ENCODE results near the gene GDF7. TPM values are rescaled to one million over a fixed set of nuclear protein-coding genes. Genes with fewer than 3 reads are reported as not detected.

GDF7 gene
- total and polyA plus RNA-seq, 4 experiments from 2014 or later = 0.04 to 0.26 (median 0.21) TPM

DNA sequence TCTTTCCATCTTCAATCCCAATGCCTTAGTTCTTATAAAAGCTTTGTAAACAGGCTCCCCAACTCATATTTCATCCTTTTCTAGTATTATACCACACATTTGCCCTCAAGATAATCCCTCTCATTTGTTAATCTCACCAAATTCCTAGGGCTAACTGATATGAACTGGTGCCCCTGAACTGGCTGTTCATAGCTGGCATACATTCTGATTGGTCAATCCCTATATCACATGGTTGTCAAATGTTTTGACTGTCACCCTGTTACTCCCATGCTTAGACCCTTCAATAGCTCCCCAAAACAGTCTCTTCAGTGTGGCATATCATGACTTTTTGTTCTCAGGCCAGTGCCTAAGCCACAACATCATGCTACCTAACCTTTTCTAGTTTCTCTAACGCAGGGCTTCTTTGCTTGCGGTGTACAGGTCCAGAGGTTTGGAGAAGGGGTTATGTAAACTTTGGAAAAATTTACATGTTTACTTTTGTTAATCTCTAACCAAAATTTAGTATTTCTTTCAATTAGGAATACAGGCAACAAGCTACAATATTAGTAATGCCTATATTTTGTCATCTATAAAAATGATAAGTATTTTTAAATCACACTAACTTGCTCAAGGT lies 30.5 kb downstream of the GDF7 start:
- H3K36me3 Mint-ChIP-seq = peaks cover 31 to 37% of the 10 kb centered on the region in 2 donors
- no peak overlapping the region for H3K27ac Mint-ChIP-seq
- Histone ChIP-seq H3K9me3 (ENCODE audit: control insufficient read depth in 1 of 2, low read length in 2 of 2) (no peaks in the 10 kb centered on the region), H3K27ac (ENCODE audit: low read depth, low read length) (no peak overlapping the region), H3K4me1 (ENCODE audit: insufficient read depth, low read length) (no peaks in the 10 kb centered on the region), H3K27me3 (ENCODE audit: insufficient read depth, low read length) (no peaks in the 10 kb centered on the region), H3K36me3 (ENCODE audit: insufficient read depth, low read length) (no peaks in the 10 kb centered on the region), H3K4me3 (ENCODE audit: low read length in 2 of 2) (no peak overlapping the region)
- H3K4me1 Mint-ChIP-seq = no peaks in the 10 kb centered on the region
- ChIA-PET POLR2A (ENCODE audit: partially characterized antibody) (no interaction called here), CTCF (ENCODE audit: partially characterized antibody) (interaction anchor here (1.2 kb wide), 1 partner anchor 36 kb away, joined by 3 read pairs; no protein-coding TSS in a partner anchor)
- H3K9me3 Mint-ChIP-seq = no peaks in the 10 kb centered on the region
- H3K27me3 Mint-ChIP-seq = no peaks in the 10 kb centered on the region
- DNase-seq = no peak
- H3K4me3 Mint-ChIP-seq = no peak overlapping the region
- intact Hi-C loops (cut with micrococcal nuclease) = no loop called here

- Mint-ChIP-seq H3K27me3 (no peaks in the 10 kb centered on the region), H3K4me1 (peaks cover 0 to 1% (median 0%) of the 10 kb centered on the region in 4 donors), H3K9me3 (no peaks in the 10 kb centered on the region), H3K4me3 (no peak overlapping the region), H3K36me3 (peaks cover 30 to 39% of the 10 kb centered on the region in 2 donors), H3K27ac (no peak overlapping the region)
- intact Hi-C loops (cut with micrococcal nuclease) = no loop called here
- Histone ChIP-seq H3K36me3 (ENCODE audit: insufficient read depth, low read length) (no peaks in the 10 kb centered on the region), H3K27ac (ENCODE audit: low read depth, low read length) (no peak overlapping the region), H3K27me3 (ENCODE audit: insufficient read depth, low read length) (no peaks in the 10 kb centered on the region), H3K4me3 (ENCODE audit: low read length in 2 of 2) (no peak overlapping the region), H3K4me1 (ENCODE audit: insufficient read depth, low read length) (no peaks in the 10 kb centered on the region), H3K9me3 (ENCODE audit: control insufficient read depth in 1 of 2, low read length in 2 of 2) (no peaks in the 10 kb centered on the region)
- DNase-seq = no peak
- CTCF ChIA-PET (ENCODE audit: partially characterized antibody) = interaction anchor here (2.3 kb wide), 1 partner anchor 38 kb away, joined by 8 read pairs; no protein-coding TSS in a partner anchor
- POLR2A ChIA-PET (ENCODE audit: partially characterized antibody) = no interaction called here
Measured at GRCh38 chr2:20698916-20699613, 32.1 kb downstream of the GDF7 start.

DNA sequence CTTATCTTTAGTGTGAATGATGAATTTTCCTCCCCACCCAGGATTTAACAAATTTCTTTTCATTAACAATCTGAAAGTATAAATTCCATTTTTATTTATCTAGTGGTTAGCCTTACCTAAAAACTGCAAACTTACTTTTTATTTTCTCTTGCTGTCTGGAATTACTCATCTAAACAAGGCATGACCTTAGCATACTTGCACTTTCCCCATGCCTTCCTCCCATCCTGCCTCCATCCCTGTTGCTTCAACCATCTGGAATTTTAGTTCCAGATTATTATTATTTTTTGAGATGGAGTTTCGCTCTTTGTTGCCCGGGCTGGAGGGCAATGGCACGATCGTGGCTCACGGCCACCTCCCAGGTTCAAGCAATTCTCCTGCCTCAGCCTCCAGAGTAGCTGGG lies 35.6 kb downstream of the GDF7 start:
- Mint-ChIP-seq H3K4me1 (peaks cover 0 to 5% (median under 1%) of the 10 kb centered on the region in 4 donors), H3K27me3 (no peaks in the 10 kb centered on the region), H3K27ac (no peak overlapping the region), H3K36me3 (peaks cover 16 to 32% of the 10 kb centered on the region in 2 donors), H3K4me3 (no peak overlapping the region), H3K9me3 (no peaks in the 10 kb centered on the region)
- DNase-seq = no peak
- ChIA-PET CTCF (ENCODE audit: partially characterized antibody) (no interaction called here), POLR2A (ENCODE audit: partially characterized antibody) (no interaction called here)
- H3K9me3 ChIP-seq (ENCODE audit: control insufficient read depth in 1 of 2, low read length in 2 of 2) = no peaks in the 10 kb centered on the region
- no peaks in the 10 kb centered on the region for H3K27me3 ChIP-seq (ENCODE audit: insufficient read depth, low read length)
- H3K27ac ChIP-seq (ENCODE audit: low read depth, low read length) = no peak overlapping the region
- no peak overlapping the region for H3K4me3 ChIP-seq (ENCODE audit: low read length in 2 of 2)
- no peaks in the 10 kb centered on the region for H3K4me1 ChIP-seq (ENCODE audit: insufficient read depth, low read length)
- intact Hi-C loops (cut with micrococcal nuclease) = no loop called here
- H3K36me3 ChIP-seq (ENCODE audit: insufficient read depth, low read length) = no peaks in the 10 kb centered on the region

- Histone ChIP-seq H3K9me3 (ENCODE audit: control insufficient read depth in 1 of 2, low read length in 2 of 2) (no peaks in the 10 kb centered on the region), H3K36me3 (ENCODE audit: insufficient read depth, low read length) (no peaks in the 10 kb centered on the region), H3K4me1 (ENCODE audit: insufficient read depth, low read length) (no peaks in the 10 kb centered on the region), H3K4me3 (ENCODE audit: low read length in 2 of 2) (no peak overlapping the region), H3K27me3 (ENCODE audit: insufficient read depth, low read length) (no peaks in the 10 kb centered on the region), H3K27ac (ENCODE audit: low read depth, low read length) (no peak overlapping the region)
- H3K4me1 Mint-ChIP-seq = peaks cover 0 to 5% (median under 1%) of the 10 kb centered on the region in 4 donors
- H3K9me3 Mint-ChIP-seq = no peaks in the 10 kb centered on the region
- peaks cover 8 to 25% of the 10 kb centered on the region in 2 donors for H3K36me3 Mint-ChIP-seq
- H3K27me3 Mint-ChIP-seq = no peaks in the 10 kb centered on the region
- ChIA-PET CTCF (ENCODE audit: partially characterized antibody) (no interaction called here), POLR2A (ENCODE audit: partially characterized antibody) (no interaction called here)
- intact Hi-C loops (cut with micrococcal nuclease) = no loop called here
- H3K27ac Mint-ChIP-seq = no peak overlapping the region
- DNase-seq = no peak
- H3K4me3 Mint-ChIP-seq = no peak overlapping the region
Measured at GRCh38 chr2:20704886-20705285, 37.9 kb downstream of the GDF7 start.

DNA sequence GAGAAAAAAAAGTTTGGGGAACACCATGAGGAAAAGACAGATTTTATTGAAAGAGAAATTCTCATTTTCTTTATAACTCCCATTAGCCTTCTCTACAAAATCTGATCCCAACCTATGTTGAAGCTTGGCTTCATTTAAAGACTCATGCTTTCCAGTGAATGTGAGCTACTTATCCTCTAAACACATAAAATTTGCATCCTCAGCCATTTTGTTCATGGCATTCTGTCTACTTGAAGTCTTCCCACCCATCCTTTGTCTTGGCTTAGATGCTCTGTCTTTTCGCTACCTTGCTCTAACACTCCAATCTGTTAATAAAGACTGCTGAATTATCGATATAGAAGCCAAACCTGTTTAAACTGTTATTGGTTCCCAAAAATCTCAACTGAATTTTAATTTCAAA lies 39.3 kb downstream of the GDF7 start:
- CTCF ChIA-PET (ENCODE audit: partially characterized antibody) = interaction anchor here (1.3 kb wide), 1 partner anchor 45 kb away, joined by 3 read pairs; no protein-coding TSS in a partner anchor
- Histone ChIP-seq H3K27me3 (ENCODE audit: insufficient read depth, low read length) (no peaks in the 10 kb centered on the region), H3K36me3 (ENCODE audit: insufficient read depth, low read length) (no peaks in the 10 kb centered on the region), H3K4me3 (ENCODE audit: low read length in 2 of 2) (no peak overlapping the region), H3K9me3 (ENCODE audit: control insufficient read depth in 1 of 2, low read length in 2 of 2) (no peaks in the 10 kb centered on the region), H3K4me1 (ENCODE audit: insufficient read depth, low read length) (no peaks in the 10 kb centered on the region), H3K27ac (ENCODE audit: low read depth, low read length) (no peak overlapping the region)
- intact Hi-C loops (cut with micrococcal nuclease) = no loop called here
- H3K9me3 Mint-ChIP-seq = no peaks in the 10 kb centered on the region
- no peaks in the 10 kb centered on the region for H3K27me3 Mint-ChIP-seq
- peaks cover 5 to 30% of the 10 kb centered on the region in 2 donors for H3K36me3 Mint-ChIP-seq
- no peak for DNase-seq
- no peak overlapping the region for H3K4me3 Mint-ChIP-seq
- peaks cover 0 to 6% (median 2%) of the 10 kb centered on the region in 4 donors for H3K4me1 Mint-ChIP-seq
- POLR2A ChIA-PET (ENCODE audit: partially characterized antibody) = no interaction called here
- no peak overlapping the region for H3K27ac Mint-ChIP-seq

DNA sequence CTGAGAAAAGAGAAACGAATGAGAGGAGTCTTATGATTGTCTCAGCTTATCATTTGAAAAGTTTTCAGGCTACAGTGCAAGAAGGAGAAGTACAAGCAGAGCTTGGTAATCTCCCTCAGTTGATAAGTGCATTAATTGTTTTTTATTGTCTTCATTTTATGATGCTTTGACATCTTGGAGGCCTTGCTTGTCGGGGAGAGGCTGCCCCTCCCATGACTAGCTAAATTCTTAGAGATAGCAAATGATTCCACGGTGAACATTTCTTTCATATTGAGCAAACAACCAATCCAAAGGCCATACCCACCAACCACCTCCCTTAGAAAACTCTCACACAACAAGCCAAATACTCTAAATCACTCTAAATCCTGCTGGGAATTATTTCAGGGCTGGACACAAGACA lies 39.8 kb downstream of the GDF7 start:
- Histone ChIP-seq H3K4me1 (ENCODE audit: insufficient read depth, low read length) (no peaks in the 10 kb centered on the region), H3K9me3 (ENCODE audit: control insufficient read depth in 1 of 2, low read length in 2 of 2) (no peaks in the 10 kb centered on the region), H3K36me3 (ENCODE audit: insufficient read depth, low read length) (no peaks in the 10 kb centered on the region), H3K4me3 (ENCODE audit: low read length in 2 of 2) (no peak overlapping the region), H3K27me3 (ENCODE audit: insufficient read depth, low read length) (no peaks in the 10 kb centered on the region), H3K27ac (ENCODE audit: low read depth, low read length) (no peak overlapping the region)
- ChIA-PET CTCF (ENCODE audit: partially characterized antibody) (interaction anchor here (1.3 to 1.7 kb wide), 2 partner anchors 45 to 46 kb away, joined by 3 to 8 read pairs; no protein-coding TSS in a partner anchor), POLR2A (ENCODE audit: partially characterized antibody) (no interaction called here)
- Mint-ChIP-seq H3K36me3 (peaks cover 6 to 33% of the 10 kb centered on the region in 2 donors), H3K27ac (no peak overlapping the region), H3K27me3 (no peaks in the 10 kb centered on the region), H3K4me1 (peaks cover 0 to 9% (median 3%) of the 10 kb centered on the region in 4 donors), H3K9me3 (no peaks in the 10 kb centered on the region), H3K4me3 (no peak overlapping the region)
- intact Hi-C loops (cut with micrococcal nuclease) = no loop called here
- no peak for DNase-seq

DNA sequence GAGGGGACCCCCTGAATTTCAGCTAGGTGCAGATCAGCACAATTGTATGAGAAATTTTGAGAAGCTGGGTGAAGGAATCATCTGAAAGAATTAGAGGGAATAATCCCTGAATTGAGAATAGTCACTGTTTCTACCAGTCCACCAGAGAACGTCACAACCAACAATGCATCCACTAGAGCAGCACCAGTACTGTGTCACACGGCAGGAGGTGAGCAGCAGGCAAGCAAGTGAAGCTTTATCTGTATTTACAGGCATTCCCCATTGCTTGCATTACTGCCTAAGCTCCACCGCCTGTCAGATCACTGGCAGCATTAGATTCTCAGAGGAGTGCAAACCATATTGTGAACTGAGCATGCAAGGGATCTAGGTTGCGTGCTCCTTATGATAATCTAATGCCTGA lies 40.7 kb downstream of the GDF7 start:
- H3K27ac ChIP-seq (ENCODE audit: low read depth, low read length) = no peak overlapping the region
- H3K27me3 ChIP-seq (ENCODE audit: insufficient read depth, low read length) = no peaks in the 10 kb centered on the region
- Mint-ChIP-seq H3K9me3 (peaks cover 0 to 1% (median 0%) of the 10 kb centered on the region in 8 donors), H3K4me3 (no peak overlapping the region), H3K4me1 (peaks cover 0 to 9% (median 5%) of the 10 kb centered on the region in 4 donors), H3K27ac (no peak overlapping the region), H3K36me3 (peaks cover 8 to 38% of the 10 kb centered on the region in 2 donors), H3K27me3 (no peaks in the 10 kb centered on the region)
- H3K4me1 ChIP-seq (ENCODE audit: insufficient read depth, low read length) = no peaks in the 10 kb centered on the region
- no peak overlapping the region for H3K4me3 ChIP-seq (ENCODE audit: low read length in 2 of 2)
- H3K9me3 ChIP-seq (ENCODE audit: control insufficient read depth in 1 of 2, low read length in 2 of 2) = no peaks in the 10 kb centered on the region
- POLR2A ChIA-PET (ENCODE audit: partially characterized antibody) = no interaction called here
- CTCF ChIA-PET (ENCODE audit: partially characterized antibody) = interaction anchor here (0.6 to 1.7 kb wide), 2 partner anchors 46 to 256 kb away, joined by 3 to 8 read pairs; no protein-coding TSS in a partner anchor
- no peak for DNase-seq
- H3K36me3 ChIP-seq (ENCODE audit: insufficient read depth, low read length) = no peaks in the 10 kb centered on the region
- intact Hi-C loops (cut with micrococcal nuclease) = no loop called here
